ENCODE results near the gene GRIA3.

GRCh38 chrX:123169247-123169901, 14.7 kb upstream of the GRIA3 start:
- TF ChIP-seq CTCF (IDR thresholded peaks at IDR 0.05; ENCODE audit: low read depth, low read length) (no peak), POLR2A (IDR thresholded peaks at IDR 0.05; ENCODE audit: extremely low read depth, insufficient read length) (no peak)

Measured in NB4 (cell line).